Stimulated activated CD4-positive, alpha-beta T cell treated with anti-CD3 and anti-CD28 coated beads, Interleukin-2, amount 100 ng/mL, for 24 hours (primary cell): ENCODE measurements around the gene DHX58.
"Not testable (repeated sequence)": the region's sequence is repeated elsewhere in the genome, so short reads cannot be mapped to it uniquely, and the experiment has no call there.

ENCODE experiments used
- DNase-seq, 2 donors: peaks; one replicate each; pipeline ENCODE4 v3.0.0-alpha.2; 2020

Gene DHX58

DNA sequence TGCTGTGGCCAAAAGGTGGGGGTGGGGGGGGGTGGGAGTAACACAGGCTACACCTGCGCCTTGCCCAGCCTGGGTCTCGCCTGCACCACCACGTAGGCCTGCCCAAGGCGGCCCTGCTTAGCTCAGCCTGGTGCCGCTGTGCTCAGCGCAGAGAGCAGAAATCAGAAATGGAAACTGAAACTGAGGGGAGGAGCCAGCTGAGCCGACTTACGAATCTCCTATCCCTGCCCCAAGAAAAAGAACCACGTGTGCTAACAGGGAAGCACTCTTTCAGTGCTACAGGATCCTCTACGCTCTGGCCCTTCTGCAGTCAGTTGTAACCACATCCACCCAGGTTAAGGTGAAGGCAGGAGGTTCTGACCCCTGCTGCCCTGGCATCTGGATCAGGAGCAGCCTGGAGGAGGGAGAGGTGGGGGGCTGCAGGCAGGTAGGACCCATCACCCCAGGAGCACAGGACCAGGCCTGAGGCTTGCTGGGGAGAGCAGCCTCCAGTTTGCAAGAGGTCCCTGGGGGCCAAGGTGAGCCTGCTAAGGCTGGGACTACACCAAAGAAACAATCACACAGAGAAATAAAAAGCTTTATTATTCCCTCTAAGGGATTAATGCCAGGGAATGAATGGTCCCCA lies at the start of gene DHX58:
Gene DHX58, minus strand, starts transcription at position 163 of the 625 bp plus-strand sequence. CDS start 822 bp downstream, outside the sequence.
- peak; percentile 75 to 78 for DNase-seq

DNA sequence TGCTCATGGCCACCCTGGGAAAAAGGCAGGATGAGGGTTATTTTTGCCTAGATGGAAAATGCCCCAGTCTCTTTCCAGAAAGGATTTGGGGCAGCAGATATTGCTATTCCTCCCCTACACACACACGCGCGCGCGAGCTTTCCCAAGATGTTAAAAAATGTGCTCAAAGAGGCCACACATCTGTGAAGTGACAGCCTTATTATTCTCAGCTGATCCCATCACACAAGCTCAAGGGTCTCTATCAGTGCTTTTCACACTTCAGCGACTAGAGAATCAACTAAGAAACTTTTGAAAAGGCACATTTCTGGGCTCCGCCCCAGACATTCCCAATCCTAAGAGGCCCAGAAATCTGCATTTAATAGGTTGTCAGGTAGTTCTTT lies 48.0 kb upstream of the DHX58 start:
- DNase-seq = no peak

DNA sequence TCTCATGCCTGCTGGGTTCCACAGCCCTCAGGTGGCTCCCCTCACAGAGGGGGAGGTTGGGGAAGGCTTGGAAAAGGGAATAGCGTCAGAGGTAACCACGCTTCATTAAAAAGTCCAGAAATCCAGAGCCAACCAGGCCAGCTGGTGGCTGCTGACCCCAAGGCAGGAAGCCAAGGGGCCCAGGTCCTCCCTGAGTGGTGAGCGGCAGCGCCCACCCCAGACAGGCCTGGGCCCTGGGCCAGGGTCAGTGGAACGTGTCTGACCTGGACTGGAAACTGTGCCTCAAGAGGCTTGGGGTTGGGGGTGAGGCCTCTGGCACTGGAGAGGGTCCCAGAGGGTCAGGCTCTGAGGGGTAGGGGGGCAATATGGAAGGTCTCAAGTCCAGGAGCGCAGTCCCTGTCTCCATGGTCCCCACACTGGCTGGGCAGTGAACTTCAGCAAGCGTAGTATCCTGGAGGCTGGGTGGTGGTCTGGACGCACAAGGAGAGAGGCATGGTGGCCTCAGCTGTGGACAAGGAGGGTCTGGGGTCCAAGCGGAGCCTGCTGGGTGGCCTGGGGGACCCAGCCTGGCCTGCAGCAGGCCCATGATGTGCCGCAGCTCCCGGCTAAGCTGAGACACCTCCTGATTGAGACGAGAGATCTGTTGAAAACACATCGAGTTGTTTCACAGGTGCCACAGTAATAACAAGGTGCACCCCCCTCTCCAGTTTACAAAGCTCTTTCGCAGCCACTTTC lies 47.4 kb upstream of the DHX58 start:
- no peak for DNase-seq

DNA sequence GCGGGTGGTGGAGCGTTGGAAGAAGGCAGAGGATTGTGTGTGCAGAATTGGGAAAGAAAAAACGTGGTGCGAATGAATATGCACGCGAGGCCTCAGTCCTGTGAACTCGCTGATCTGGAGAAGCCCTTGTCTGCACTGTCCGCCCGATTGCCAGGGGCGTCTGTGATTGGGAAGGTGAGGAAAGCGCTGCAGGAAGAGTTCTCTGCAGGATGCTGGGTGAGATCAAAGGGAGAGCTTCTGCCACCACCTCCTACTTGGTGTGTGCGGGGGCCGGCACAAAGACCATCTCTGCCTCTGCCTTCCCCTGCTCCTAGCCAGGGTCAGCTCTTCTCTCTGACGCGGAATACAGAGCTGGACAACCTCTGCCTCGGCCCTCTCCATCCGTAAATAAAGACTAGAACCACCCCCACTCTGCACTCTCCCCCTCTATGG lies 43.1 kb upstream of the DHX58 start:
- DNase-seq = no peak

DNA sequence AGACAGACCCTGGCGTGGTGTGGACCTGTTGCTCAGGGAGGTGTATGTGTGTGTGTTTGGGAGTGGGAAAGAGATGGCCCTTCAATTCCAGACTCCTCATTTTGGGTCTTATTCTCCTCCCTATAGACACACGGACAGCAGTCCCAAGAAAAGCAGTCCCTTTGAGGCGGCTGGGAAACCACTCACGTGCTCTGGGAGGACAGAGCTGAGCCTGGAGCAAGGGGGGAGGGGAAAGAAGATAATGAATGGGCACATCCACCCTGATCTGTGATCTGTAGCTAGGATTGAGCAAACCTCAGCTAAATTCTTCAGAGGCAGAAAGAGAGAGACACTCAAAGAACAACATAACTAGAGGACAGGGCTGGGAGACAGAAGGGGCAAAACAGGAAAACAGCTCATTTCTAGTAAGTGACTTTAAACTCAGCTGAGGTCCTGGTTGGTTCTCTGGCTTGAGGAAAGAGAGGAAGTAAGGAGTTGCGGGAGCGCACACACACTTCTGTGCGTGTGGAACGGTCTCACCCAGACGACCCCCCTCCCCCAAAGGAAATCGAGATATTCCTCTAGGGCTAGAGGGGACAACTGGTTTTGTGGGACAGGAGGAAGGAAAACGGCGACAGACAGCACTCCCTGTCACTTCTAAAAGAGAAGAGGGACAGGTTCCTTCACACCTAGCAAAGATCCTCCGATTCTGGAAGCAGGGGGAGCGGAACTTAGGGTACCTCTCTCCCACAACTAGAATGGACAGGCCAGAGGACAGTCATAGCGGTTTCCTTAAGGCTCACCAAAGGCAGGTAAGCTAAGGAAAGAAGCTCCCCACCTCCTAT lies 41.6 kb upstream of the DHX58 start:
- no peak for DNase-seq

DNA sequence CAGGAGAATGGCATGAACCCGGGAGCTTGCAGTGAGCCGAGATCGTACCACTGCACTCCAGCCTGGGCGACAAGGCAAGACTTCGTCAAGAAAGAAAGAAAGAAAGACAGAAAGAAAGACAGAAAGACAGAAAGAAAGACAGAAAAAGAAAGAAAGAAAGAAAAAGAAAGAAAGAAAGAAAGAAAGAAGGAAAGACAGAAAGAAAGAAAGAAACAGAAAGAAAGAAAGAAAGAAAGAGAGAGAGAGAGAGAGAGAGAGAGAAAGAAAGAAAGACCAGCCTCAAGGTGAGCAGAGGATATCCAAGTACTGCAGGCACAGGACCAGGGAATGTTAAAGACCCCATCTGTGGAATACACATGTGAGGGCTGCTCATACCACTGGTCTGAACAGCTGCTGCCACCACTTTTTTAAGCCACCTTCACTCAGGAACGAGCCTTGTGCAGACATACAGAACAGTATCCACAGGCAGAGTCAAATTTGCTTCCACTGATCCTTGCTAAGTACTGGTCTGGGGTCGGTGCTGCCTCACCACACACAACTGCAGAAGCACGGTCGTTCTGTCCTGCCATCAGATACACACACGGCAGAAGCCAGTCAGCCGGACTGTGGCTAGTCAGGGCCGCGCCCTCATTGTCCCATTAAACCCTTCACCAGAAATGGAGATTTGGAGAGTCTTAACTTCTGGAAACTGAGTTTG lies 34.5 kb upstream of the DHX58 start:
- DNase-seq = no peak

DNA sequence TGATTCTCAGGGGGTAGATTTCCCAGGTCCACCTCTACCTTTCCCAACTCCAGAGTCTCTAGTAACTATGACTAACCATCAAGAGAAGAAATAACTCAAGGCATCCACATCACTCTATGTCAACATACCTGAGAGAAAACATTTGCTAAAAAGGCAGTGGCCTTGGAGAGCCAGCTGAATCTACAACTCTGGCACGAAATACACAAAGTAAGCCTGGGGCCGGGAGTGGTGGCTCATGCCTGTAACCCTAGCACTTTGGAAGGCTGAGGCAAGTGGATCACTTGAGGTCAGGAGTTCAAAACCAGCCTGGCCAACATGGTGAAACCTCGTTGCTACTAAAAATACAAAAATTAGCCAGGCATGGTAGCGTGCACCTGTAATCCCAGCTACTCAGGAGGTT lies 30.6 kb upstream of the DHX58 start:
- DNase-seq = not testable (repeated sequence)

DNA sequence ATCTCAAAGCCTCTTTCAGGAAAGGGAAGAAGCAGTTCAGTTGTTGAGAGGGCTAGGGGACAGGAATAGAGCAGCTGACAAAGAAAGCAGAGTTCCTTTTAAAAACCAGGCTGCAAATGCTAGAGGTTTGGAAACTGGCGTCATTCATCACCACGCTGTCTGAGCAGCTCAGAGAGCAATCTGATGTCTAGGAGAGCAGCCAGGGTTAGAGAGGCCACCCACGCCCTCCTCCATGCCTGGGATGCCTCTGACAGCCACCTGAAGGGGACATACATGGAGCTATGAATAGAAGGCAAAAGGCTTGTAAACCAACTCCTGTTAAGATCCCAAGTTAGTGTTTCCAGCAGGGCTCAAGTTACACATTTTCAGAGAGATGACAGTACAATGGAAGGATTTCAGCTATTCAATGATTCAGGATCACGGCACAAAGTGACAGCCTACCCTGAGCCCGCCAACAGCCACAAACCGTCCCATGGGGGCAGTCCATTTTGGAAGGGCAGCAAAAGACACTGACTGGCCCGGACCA lies 29.9 kb upstream of the DHX58 start:
- no peak for DNase-seq

DNA sequence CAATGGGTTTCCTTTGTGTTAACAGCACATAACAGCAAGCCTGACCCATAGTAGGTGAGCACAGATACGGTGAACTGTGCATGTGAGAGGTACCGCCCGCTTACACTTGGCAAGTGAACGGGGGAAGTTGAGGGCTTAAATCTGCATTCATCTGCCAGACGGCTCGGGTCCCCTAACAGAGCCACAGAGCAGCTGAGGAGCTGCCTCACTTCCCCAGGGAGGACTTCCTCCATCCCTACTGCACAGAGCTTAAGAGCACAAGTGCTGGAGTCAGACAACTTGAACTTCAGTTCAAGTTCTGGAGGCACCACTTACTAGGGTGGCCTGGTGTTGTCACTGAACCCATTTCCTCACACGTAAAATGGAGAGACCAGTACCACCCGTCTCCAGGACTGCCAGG lies 28.9 kb upstream of the DHX58 start:
- DNase-seq = no peak

DNA sequence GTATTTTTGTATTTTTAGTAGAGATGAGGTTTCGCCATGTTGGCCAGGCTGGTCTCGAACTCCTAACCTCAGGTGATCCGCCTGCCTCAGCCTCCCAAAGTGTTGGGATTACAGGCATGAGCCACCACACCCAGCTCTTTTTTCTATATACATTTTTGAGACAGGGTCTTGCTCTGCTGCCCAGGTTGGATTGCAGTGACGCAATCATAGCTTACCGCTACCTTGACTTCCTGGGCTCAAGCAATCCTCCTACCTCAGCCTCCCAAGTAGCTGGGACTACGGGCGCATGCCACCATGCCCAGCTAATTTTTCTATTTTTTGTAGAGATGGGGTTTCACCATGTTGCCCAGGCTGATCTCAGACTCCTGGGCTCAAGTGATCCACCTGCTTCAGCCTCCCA lies 28.2 kb upstream of the DHX58 start:
- DNase-seq = not testable (repeated sequence)

DNA sequence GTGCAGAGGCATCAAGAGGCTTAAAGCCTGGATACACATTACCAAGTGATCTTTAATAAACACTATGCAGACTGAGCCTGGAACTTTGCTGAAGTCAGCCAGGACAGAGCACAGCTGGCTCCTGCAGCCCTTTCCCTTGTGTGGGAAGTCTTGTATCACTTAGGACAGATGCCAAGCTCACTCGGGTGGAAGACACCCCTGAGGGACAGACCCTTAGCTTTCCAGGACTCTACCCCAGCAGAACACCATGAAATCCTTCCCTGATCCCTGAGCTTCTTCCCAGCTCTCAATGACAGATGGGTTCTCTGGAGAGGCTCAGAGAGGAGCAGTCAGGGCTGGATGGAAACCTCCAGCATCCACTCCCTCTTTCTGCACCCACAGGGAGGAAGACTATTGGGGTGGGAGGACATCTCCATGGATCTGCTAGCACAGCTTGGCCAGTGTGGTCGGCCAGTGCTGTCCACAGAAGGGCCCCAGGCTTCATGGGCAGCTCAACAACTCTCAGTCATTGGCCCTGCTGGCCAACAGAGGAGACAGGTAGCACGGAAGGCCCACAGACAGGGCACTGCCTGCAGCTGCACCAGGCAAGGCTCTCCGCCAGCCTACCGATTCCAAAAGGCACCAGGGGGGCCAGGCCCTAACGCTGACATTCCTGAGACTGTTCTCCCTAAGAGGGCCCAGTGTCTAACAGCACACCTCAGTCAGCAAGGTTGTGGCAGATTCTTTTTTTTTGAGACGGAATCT lies 26.4 kb upstream of the DHX58 start:
- no peak for DNase-seq

DNA sequence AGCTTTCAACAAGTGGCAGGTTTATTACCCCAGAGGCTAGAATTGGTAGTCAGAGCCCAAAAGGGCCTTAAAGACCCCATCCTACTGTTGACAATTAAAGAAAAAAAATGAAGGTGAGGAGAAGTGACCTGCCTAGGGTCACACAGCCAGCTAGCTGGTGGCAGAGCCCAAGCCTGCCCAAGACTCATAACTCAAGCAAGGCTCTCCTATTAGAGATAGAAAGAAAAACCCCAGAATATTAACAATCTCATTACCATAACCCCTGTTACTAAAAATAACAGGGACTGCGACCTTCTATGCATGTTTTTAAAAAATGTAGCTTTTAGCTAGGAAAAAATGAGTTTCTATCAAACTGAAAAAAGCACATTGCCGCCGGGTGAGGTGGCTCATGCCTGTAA lies 24.1 kb upstream of the DHX58 start:
- DNase-seq = no peak

DNA sequence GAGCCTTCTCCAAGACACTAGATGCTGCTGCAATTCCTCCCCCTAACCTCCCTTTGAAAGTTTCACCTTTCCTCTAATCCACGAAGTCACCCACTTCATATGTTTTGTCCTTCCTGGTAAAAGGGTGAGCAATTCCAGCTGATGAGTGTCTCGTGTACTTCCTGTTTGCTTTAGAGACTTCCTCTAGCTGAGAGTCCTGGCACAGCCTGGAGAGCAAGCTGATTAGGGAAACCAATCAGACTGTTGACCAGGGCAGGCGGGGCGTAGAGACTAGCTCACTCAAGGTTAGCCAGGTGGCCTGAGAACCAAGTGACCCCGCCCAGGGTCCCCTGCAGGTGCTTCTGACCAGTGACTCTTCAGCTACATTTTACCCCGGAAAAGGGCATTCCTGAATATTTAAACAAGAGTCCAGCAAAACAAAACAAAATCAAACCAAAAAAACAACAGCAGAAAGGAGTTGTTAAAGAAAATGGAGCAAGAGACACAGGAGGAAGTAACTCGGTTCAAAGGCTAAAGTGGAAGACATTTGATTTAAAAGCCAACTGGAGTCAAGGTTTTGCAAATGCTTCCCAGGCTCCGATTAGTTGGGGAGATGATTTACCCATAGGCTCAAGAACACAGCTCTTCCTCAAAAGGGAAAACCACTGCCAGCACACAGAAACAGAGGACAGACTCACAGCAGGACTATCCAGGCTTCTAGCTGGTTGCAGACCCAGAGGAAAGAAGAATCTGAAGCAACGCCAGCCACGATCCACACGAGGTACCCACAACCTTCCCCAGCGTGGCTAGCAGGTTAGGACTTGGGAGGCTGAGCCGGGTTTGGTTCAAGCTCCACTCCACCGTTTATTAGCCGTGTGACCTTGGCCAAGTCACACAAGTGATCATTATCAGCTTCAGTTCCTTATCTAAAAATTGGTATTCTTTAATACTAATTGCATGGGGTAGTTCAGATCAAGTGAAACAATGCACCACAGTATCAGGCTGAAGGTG lies 23.4 kb upstream of the DHX58 start:
- no peak for DNase-seq

DNA sequence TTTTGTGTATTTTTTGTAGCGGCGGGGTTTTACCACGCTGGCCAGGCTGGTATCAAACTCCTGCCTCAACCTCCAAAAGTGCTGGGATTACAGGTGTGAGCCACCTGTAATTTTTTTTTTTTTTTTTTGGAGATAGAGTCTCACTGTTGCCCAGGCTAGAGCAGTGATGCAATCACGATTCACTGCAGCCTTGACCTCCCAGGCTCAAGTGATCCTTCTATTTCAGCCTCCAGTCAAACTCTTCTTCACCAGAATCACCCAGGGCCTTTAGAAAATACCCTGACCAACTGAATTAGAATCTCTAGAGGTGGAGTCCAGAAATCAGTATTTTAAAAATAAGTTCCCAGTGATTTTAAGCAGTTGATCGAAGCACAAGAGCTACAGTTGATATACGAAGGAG lies 22.6 kb upstream of the DHX58 start:
- DNase-seq = no peak

DNA sequence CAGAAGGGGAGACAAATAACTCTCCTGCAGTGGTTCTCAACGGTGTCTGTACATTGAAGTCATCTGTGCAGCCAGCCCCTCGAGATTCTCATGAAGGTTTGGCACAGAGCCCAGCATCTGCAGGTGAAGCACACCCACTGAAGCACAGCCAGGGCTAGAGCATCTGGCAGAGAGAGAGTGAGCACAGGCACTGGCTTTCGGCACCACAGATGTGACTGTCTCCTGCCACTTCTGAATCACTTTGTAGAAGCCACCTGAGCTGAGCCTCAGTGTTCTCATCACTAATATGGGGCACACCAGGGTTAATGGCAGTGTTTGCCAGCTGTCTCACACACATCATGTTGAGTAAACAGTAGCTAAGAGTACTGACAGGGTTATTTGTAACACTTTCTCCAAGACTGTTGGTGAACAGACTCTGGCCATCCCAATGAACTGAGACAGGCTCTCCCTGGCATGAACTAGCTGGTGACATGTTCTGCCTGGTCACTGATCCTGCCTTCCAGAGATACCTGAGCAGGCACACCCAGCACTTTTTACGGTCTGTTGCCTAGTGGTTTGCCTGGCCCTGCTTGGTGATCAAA lies 21.0 kb upstream of the DHX58 start:
- DNase-seq = no peak

DNA sequence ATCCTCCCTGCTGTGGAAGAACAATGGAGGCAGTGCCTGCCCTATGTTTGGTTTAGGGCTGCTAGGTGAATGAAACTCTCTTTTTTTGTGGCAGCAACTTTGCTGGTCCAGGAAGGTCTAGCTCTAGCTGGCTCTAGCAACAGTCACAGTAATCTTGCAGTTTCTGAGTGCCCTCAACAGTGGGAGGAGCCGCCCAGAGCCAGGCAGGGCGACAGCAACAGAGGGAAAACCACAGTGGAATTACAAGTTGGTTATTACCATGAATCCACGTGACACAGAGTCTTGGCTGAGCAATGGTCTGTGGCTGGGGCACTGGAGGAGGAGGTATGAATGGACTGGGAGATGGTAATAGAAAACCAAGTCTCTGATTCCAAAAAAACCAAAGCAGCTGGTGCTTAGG lies 20.4 kb upstream of the DHX58 start:
- peak in 1 of 2 donors; percentile 44 for DNase-seq

DNA sequence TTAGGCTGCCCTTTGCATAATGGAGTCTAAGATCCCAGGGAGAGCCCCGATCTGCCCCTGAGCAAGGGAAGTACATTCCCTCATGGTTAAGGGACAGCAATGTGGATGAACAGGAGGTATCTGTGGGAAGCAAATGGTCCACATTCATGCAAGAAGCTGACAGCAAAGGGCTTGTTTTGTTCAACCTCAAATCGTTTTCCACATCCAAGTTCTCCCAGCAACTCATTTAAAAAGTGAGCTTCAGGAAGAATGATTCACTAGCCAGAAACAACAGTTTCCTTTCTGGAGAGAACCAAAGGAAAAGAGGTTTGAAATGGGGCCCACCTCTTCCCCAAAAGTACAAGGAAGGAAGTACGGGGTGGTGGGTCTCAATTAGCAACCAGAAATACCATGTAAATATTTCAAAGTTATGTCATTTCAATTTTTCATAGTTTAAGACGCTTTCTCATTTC lies 19.5 kb upstream of the DHX58 start:
- no peak for DNase-seq

DNA sequence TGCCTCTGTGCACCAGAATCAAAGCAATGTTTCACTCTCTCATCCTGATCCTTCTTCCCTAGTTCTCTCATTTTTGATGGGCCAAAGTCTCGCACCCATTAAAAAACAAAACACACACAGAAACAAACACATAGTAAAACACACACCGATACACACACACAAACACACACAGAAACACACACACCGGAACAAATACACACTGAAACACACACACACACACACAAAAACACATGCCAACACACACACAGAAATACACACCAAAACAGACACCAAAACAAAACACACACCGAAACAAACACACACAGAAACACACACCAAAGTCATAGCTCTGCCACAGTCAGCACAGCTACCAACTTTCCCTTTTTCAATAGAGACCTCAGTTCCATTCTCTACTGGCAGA lies 18.7 kb upstream of the DHX58 start:
- no peak for DNase-seq

DNA sequence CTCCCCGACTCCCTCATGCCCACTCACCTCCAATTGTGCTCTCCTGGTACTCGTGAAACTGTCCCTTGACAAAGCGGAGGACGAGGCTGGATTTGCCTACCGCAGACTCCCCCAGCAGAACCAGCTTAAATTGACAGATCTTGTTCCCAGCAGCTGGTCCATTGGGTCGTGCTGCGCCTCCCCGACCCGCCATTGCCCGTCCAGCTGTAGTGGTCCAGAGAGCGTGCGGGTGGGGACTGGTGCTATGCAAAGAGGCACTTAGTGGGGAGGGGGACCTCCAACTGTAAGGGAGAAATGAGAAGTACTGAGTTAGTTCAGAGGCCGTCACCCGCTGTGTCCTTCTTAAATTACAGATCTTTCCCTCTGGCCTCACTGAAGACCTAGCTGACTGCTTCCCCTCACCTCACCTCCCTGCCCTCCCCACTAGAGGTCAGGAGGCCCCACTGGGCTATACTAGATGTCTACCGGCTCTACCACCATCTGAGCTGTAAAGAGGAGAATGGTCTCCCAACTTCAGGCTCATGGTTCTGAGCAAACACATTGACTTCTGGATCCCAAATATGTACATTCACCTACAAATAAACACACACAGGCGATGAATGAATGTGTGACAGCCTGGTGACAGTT lies 17.9 kb upstream of the DHX58 start:
- no peak for DNase-seq
